ENCODE measurements around the gene DUSP19. TPM values are rescaled to one million over a fixed set of nuclear protein-coding genes. Genes with fewer than 3 reads are reported as not detected.
"Not testable (repeated sequence)": the region's sequence is repeated elsewhere in the genome, so short reads cannot be mapped to it uniquely, and the experiment has no call there.

Gene DUSP19, protein sequence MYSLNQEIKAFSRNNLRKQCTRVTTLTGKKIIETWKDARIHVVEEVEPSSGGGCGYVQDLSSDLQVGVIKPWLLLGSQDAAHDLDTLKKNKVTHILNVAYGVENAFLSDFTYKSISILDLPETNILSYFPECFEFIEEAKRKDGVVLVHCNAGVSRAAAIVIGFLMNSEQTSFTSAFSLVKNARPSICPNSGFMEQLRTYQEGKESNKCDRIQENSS
- 1 to 10 TPM; 1.2 to 2.5 (median 2.2) TPM for total RNA-seq

DNA sequence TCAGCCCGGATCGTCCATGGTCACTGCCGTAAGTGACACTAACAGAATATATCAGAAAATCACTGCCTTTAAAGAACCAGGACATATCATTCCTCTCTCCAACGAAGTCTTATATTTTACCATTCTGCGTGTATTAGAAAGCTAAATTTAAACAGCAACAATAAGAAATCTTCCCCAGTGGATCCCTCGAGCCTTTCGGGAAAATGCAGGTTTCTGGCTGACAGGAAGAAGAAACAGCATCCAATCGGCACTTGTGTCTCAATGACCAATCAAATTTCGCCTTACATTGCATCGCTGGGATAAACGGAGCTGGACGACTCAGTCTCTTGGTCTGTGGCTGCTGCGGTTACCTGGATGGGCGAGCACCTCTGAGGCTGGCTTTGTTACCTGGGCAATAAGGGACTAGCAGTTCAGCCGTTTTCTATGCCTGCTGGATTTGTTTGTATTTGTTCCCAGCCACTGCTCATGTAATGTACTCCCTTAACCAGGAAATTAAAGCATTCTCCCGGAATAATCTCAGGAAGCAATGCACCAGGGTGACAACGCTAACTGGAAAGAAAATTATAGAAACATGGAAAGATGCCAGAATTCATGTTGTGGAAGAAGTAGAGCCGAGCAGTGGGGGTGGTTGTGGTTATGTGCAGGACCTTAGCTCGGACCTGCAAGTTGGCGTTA is at the start of gene DUSP19:
Gene DUSP19, plus strand, starts transcription at position 284 of the 675 bp plus-strand sequence. Its CDS starts 187 bp downstream, at position 471.
- H3K27me3 Mint-ChIP-seq (ENCODE audit: low read depth), result no peaks in the 10 kb centered on the region
- no peaks in the 10 kb centered on the region for H3K9me3 Mint-ChIP-seq
- peaks cover 9% of the 10 kb centered on the region for H3K4me1 Mint-ChIP-seq (ENCODE audit: low read depth)
- DNase-seq (peak; percentile 80), ATAC-seq (peak; percentile 89 to 90)
- H3K4me3 Mint-ChIP-seq, result peak within 1 kb of the TSS; percentile 89
- no peaks in the 10 kb centered on the region for H3K36me3 Mint-ChIP-seq (ENCODE audit: insufficient read depth)

GRCh38 chr2:183029219-183029618 is 49.3 kb upstream of the DUSP19 start:
- Mint-ChIP-seq H3K4me3 (no peak overlapping the region), H3K27me3 (ENCODE audit: low read depth) (peaks cover 35% of the 10 kb centered on the region), H3K4me1 (ENCODE audit: low read depth) (no peaks in the 10 kb centered on the region), H3K36me3 (ENCODE audit: insufficient read depth) (no peaks in the 10 kb centered on the region), H3K9me3 (no peaks in the 10 kb centered on the region)
- DNase-seq (no peak), ATAC-seq (no peak)

DNA sequence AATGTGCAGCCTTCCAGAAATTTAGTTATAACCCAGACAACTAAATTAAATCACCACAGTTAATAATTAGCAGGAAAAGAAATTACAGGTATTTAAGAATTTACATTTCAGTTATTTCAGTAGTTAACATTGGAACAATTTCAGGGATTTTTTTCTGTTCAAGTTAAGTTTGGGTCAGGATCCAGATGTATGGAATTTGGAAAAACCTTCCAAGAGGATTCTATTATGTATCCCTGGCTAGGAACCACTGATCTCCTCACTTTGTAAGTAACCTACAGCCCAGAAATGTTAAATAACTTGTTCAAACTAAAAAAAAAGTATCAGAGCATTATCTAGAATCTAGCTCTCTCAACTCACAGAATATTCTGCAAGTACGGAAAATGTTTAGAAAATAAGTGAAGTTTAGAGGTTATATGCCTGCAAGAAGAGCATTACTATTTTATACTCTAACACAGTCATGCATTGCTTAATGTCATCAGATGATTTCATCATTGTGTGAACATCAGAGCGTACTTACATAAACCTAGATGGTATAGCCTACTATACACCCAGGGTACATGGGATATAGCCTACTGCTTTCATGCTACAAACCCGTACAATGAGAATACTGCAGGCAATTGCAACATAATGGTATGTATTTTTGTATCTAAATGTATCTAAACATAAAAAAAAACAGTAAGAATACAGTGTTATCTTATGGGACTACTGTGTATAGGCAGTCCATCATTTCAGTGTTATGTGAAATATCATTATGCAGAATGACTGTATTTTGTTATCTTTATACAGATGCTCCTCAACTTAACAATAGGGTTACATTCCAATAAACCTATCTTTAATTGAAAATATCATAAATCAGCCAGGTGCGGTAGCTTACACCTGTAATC is 46.4 kb upstream of the DUSP19 start:
- Mint-ChIP-seq H3K9me3 (no peaks in the 10 kb centered on the region), H3K36me3 (ENCODE audit: insufficient read depth) (no peaks in the 10 kb centered on the region), H3K4me3 (no peak overlapping the region), H3K4me1 (ENCODE audit: low read depth) (peaks cover 18% of the 10 kb centered on the region), H3K27me3 (ENCODE audit: low read depth) (peaks cover 40% of the 10 kb centered on the region)
- DNase-seq (no peak), ATAC-seq (no peak)

DNA sequence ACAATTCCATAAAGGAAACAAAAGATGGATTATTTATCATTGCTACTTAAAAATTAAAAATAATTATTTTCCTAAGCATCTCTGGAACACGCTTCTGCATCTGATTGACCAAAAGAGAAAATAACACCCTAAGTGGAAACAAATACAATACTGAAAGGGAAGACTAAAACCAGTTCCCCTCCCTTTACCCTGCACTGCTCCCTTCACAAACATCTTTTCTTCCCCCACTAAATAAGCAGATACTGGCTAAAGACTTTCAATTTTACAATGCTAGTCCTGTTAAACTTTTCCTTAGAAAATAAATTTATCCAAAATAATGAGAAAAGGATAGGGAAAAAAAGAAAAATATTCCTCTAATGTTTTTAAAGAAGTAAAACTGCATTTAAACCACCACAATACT is 44.6 kb upstream of the DUSP19 start:
- peaks cover 42% of the 10 kb centered on the region for H3K27me3 Mint-ChIP-seq (ENCODE audit: low read depth)
- DNase-seq (no peak), ATAC-seq (no peak)
- H3K4me1 Mint-ChIP-seq (ENCODE audit: low read depth), result peaks cover 24% of the 10 kb centered on the region
- H3K4me3 Mint-ChIP-seq, result no peak overlapping the region
- no peaks in the 10 kb centered on the region for H3K36me3 Mint-ChIP-seq (ENCODE audit: insufficient read depth)
- no peaks in the 10 kb centered on the region for H3K9me3 Mint-ChIP-seq

- no peak for ATAC-seq
Measured at GRCh38 chr2:183034806-183035205, 43.7 kb upstream of the DUSP19 start.

DNA sequence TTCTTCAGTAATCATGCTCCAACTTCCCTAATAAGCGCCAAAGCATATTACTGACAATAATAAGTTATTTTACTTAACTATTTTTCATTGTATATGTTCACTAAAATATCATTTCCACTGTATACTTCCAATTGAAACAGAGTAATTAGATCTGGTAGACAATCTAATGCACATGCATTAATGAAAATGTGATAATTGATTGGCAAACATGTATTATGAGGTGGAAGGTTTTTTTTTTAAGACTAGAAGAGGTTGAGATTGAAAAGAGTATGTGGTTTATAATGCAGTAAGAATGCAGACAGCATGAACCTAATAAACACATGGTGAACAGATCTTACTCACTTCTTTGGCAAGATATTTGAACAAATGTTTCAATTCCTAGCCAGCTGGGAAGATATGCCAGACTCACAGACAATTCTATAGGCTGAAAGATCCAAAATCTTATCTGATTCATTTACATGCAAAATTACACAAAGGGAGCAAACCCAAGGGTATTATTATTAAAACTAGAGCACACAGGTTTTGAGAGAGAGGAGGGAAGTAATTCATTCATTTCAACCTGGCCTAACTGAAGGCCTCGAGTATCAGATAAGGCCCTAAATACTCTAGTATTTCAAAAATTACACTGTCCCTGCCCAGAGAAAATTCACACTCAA is 43.1 kb upstream of the DUSP19 start:
- H3K4me3 Mint-ChIP-seq, result no peak overlapping the region
- no peak for ATAC-seq
- H3K27me3 Mint-ChIP-seq (ENCODE audit: low read depth), result peaks cover 38% of the 10 kb centered on the region
- peaks cover 29% of the 10 kb centered on the region for H3K4me1 Mint-ChIP-seq (ENCODE audit: low read depth)
- no peaks in the 10 kb centered on the region for H3K9me3 Mint-ChIP-seq
- no peaks in the 10 kb centered on the region for H3K36me3 Mint-ChIP-seq (ENCODE audit: insufficient read depth)
- no peak for DNase-seq

More at GRCh38 chr2:183034806-183035205, 43.7 kb upstream of the DUSP19 start:
- DNase-seq, result no peak
- H3K9me3 Mint-ChIP-seq, result no peaks in the 10 kb centered on the region
- no peaks in the 10 kb centered on the region for H3K36me3 Mint-ChIP-seq (ENCODE audit: insufficient read depth)
- peaks cover 29% of the 10 kb centered on the region for H3K4me1 Mint-ChIP-seq (ENCODE audit: low read depth)
- peaks cover 41% of the 10 kb centered on the region for H3K27me3 Mint-ChIP-seq (ENCODE audit: low read depth)
- no peak overlapping the region for H3K4me3 Mint-ChIP-seq

DNA sequence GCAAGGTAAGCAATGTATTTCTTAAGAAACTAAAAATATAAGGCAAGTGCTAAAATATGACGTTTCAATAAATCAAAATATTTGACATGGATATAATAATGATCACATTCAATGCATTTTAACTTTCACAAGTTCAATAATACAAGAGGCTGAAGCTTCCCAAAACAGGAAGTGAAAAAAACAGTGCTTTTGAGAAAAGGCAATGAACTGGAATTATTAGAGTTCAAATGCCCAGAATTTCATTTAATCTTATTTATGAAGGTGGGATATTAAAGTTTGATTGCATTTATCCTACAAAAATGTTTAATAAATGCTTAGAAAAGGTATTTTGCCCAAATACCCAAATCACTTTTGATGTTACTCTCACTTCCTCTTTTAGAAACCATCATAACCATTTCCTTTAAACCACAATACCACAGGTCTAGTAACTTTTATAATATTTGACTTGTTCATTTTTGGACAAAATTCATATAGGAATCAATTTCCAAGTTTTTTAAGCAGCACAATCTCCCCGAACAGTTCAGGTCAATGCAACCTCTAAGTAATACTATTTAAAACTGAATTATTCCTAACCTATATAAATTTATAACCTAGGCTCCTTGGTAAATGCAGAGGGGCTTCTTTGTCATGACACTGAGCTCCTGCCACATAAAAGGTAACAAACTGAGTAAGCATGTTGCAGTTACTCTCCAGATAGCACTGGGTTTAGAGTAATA is 42.4 kb upstream of the DUSP19 start:
- H3K4me3 Mint-ChIP-seq, result peak overlapping the region; percentile 80
- H3K9me3 Mint-ChIP-seq, result no peaks in the 10 kb centered on the region
- peaks cover 29% of the 10 kb centered on the region for H3K4me1 Mint-ChIP-seq (ENCODE audit: low read depth)
- no peaks in the 10 kb centered on the region for H3K36me3 Mint-ChIP-seq (ENCODE audit: insufficient read depth)
- no peak for ATAC-seq
- peaks cover 37% of the 10 kb centered on the region for H3K27me3 Mint-ChIP-seq (ENCODE audit: low read depth)
- DNase-seq, result no peak

DNA sequence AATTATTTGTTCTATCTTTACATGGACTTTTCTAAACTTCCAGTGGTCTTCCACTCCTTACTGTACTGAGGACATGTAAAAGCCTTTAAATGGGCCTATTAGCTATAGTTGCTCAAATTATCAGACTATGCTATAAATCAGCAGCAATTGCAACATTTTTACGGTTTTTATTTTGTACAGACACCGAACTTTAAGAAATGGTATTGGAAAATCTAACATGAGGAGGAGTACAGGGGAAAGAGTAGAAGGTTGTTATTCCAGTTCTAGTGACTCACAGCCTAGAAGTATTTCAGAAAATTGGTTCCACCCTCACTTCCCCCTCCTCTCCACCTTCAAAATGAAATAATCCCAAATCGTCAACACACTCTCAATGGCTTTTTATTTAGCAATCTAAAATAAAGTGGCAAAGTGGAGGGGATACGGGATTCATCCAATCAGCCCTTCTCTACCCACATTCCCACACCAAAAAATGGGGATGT is 41.4 kb upstream of the DUSP19 start:
- H3K4me3 Mint-ChIP-seq, result peak overlapping the region; percentile 80
- H3K27me3 Mint-ChIP-seq (ENCODE audit: low read depth), result peaks cover 45% of the 10 kb centered on the region
- DNase-seq (no peak), ATAC-seq (no peak)
- no peaks in the 10 kb centered on the region for H3K9me3 Mint-ChIP-seq
- H3K36me3 Mint-ChIP-seq (ENCODE audit: insufficient read depth), result no peaks in the 10 kb centered on the region
- H3K4me1 Mint-ChIP-seq (ENCODE audit: low read depth), result peaks cover 29% of the 10 kb centered on the region

DNA sequence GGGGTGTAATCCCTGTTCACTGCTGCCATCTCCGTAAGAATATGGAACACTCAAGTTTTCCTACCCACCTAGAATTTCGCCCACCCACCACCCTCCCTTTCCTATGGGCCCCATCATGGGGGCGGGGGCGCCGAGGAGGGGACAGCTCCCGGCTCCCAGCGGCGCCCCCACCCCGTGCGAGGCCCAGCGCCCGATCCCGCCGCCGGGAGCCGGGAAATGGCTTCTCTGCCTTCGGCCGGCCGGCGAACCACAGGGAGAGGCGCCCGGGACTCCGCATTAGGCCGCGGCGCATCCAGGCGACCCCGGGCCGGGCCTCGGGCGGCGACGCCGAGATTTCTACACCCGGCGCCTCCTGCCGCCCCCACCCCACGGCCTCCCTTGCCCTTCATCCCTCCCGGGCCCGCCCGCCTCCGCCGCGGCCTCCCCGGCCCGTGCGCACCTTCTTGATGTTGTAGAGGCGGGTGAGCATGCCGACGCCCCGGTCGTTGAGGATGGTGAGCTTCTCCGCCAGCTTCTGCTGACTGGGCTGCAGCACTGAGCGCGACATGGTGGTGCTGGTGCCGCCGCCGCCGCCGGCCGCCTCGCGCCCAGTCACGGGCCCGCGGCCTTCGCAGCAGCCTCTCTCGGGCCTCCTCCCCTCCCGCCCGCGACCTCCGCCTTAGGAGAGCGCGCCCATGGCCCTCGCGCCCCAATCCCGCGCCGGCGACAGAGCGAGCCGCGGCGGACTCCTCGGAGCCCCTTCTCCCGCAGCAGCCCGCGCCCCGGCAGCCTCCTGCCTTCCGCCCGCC is 40.8 kb upstream of the DUSP19 start:
- no peaks in the 10 kb centered on the region for H3K9me3 Mint-ChIP-seq
- H3K27me3 Mint-ChIP-seq (ENCODE audit: low read depth), result peaks cover 46% of the 10 kb centered on the region
- DNase-seq, result peak; percentile 27
- ATAC-seq, result peak; percentile 66 to 73
- no peaks in the 10 kb centered on the region for H3K36me3 Mint-ChIP-seq (ENCODE audit: insufficient read depth)
- H3K4me1 Mint-ChIP-seq (ENCODE audit: low read depth), result peaks cover 29% of the 10 kb centered on the region
- peak overlapping the region; percentile 83 for H3K4me3 Mint-ChIP-seq

DNA sequence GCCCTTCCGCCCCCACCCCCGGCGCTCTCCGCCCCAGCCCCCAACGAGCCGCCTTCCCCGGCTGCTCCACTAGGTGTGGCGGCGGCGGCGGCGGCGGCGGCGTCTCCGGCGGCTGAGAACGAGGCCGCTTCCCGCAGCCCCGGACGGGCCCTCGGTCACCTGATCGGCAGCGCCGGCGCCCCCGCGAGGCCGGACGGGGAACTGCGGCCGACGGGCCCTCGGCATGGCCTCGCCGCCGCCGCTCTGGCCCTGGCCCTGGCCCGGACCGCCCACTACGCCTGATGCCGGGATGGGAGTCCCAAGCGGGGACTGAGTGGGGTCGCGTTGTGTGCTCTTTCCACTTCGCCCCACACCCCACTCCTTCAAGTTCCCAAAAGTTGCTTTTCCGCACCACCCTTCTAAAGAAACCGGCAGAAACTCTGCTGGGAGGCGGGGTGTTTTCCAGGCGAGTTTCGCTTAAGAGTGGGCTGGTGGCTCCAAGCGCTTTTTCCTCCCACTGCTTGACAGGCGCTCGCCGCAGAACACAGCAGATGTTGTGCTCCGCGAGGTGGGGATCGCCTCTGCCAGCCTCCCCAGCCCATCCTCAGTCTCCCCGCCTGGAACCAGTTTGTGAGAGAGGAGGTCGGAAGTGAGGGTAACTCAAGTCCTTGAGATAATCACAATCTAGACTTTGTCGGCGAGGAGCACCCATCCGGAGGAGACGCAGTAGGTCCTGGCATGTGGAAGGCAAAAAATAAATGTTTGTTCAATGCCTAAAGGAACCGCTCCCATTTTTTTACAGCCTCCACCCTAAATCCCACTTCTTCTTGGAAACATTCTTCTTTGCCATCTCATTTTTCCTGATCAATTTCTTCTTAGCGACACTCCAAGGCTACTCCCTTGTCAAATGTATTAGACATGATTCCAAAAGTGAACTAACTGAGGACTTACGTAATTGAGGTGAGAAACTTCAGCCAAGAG is 39.9 kb upstream of the DUSP19 start, which contains the start of gene NCKAP1:
Gene NCKAP1, minus strand, starts transcription at position 117 of the 960 bp plus-strand sequence. CDS start 358 bp downstream, outside the sequence.
- peaks cover 47% of the 10 kb centered on the region for H3K27me3 Mint-ChIP-seq (ENCODE audit: low read depth)
- H3K4me1 Mint-ChIP-seq (ENCODE audit: low read depth), result peaks cover 29% of the 10 kb centered on the region
- ATAC-seq (peak; percentile 84 to 90), DNase-seq (peak; percentile 78)
- H3K36me3 Mint-ChIP-seq (ENCODE audit: insufficient read depth), result no peaks in the 10 kb centered on the region
- peak within 1 kb of the TSS; percentile 83 for H3K4me3 Mint-ChIP-seq
- no peaks in the 10 kb centered on the region for H3K9me3 Mint-ChIP-seq

- Mint-ChIP-seq H3K4me3 (no peak overlapping the region), H3K27me3 (ENCODE audit: low read depth) (peaks cover 50% of the 10 kb centered on the region), H3K36me3 (ENCODE audit: insufficient read depth) (no peaks in the 10 kb centered on the region), H3K9me3 (no peaks in the 10 kb centered on the region), H3K4me1 (ENCODE audit: low read depth) (peaks cover 25% of the 10 kb centered on the region)
- ATAC-seq, result no peak
- no peak for DNase-seq
Measured at GRCh38 chr2:183040604-183041003, 37.9 kb upstream of the DUSP19 start.

GRCh38 chr2:183043580-183043979 is 35.0 kb upstream of the DUSP19 start:
- not testable (repeated sequence) for H3K4me1 Mint-ChIP-seq (ENCODE audit: low read depth); H3K4me3 Mint-ChIP-seq; DNase-seq; H3K36me3 Mint-ChIP-seq (ENCODE audit: insufficient read depth); ATAC-seq; H3K9me3 Mint-ChIP-seq
- H3K27me3 Mint-ChIP-seq (ENCODE audit: low read depth), result peaks cover 56% of the 10 kb centered on the region
